ENCODE results near the gene SLC49A4.

SLC49A4 gene

DNA sequence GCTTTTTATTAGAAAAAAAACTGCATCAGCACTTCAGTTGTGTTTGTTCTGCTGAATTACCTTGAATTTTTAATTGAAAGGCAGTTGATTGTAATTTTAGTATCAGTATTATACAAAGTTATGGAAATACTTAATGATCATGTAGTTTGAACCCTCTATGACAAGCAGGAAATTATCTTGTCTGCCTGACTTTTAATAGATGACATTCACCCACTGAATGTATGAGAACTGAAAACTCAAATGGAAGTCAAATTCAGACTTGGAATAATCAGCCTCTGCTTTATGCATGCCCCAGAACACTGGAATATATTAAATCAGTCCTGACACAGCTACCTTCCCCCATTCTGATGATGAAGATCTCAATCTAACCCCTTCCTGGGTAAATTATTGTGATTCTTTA is 73.5 kb downstream of the SLC49A4 start:
- ChIA-PET CTCF (no interaction called here), POLR2A (no interaction called here)
- no peak for TF ChIP-seq ZNF701 (tag by site-specific recombination; IDR thresholded peaks at IDR 0.05)
- no peak for TF ChIP-seq ZNF677 (tag by site-specific recombination; IDR thresholded peaks at IDR 0.05)
- TF ChIP-seq REST (tag by site-specific recombination; IDR thresholded peaks at IDR 0.05) = no peak
- no peak for TF ChIP-seq KLF1 (tag by site-specific recombination; IDR thresholded peaks at IDR 0.05)
- TF ChIP-seq INSM2 (tag by site-specific recombination; IDR thresholded peaks at IDR 0.05) = no peak
- TF ChIP-seq ZBTB21 (tag by site-specific recombination; IDR thresholded peaks at IDR 0.05) = no peak
- no peak for TF ChIP-seq ZFP37 (tag by site-specific recombination; IDR thresholded peaks at IDR 0.05)
- TF ChIP-seq GFI1B (tag by site-specific recombination; IDR thresholded peaks at IDR 0.05) = no peak
- TF ChIP-seq ZNF24 (tag by site-specific recombination; IDR thresholded peaks at IDR 0.05) = no peak
- no peak for TF ChIP-seq ZNF488 (tag by site-specific recombination; IDR thresholded peaks at IDR 0.05)
- no peak for TF ChIP-seq GLI2 (tag by site-specific recombination; IDR thresholded peaks at IDR 0.05; ENCODE audit: borderline replicate concordance, low read depth)
- TF ChIP-seq ZNF155 (tag by site-specific recombination; IDR thresholded peaks at IDR 0.05) = no peak
- TF ChIP-seq BCL11B (tag by site-specific recombination; IDR thresholded peaks at IDR 0.05; ENCODE audit: low read depth) = no peak
- no peak for TF ChIP-seq ZNF530 (tag by site-specific recombination; IDR thresholded peaks at IDR 0.05; ENCODE audit: low read depth)
- no peak for TF ChIP-seq ZNF629 (tag by site-specific recombination; IDR thresholded peaks at IDR 0.05)
- TF ChIP-seq ZBTB10 (tag by site-specific recombination; IDR thresholded peaks at IDR 0.05) = no peak
- no peak for TF ChIP-seq FEZF1 (tag by site-specific recombination; IDR thresholded peaks at IDR 0.05)
- no peak for TF ChIP-seq ZNF433 (tag by site-specific recombination; IDR thresholded peaks at IDR 0.05; ENCODE audit: low read depth)

More for the DNA sequence above, 73.5 kb downstream of the SLC49A4 start:
- Histone ChIP-seq H3K9me3 (ENCODE audit: control insufficient read depth, insufficient read depth, low read depth, low read length) (no peaks in the 10 kb centered on the region), H3K27ac (ENCODE audit: extremely low read depth, low read depth, low read length) (no peak overlapping the region), H3K4me1 (ENCODE audit: control insufficient read depth, insufficient read depth, low read length) (0 out of 2 replicates have a peak, but pooled peaks cover 2% of the 10 kb centered on the region), H3K36me3 (ENCODE audit: control insufficient read depth in 2 of 2, insufficient read depth in 1 of 2, low read length in 2 of 2) (no peaks in the 10 kb centered on the region; a peak in 1 of 3 replicates), H3K4me3 (ENCODE audit: low read depth, low read length) (no peak overlapping the region)
